Hepatic stellate cell (primary cell): ENCODE measurements around the gene PHLDB1.

Experiments
- DNase-seq: peaks from one replicate; pipeline ENCODE4 v3.0.0; 2011; ENCODE audit warnings: low spot score

The PHLDB1 gene

DNA sequence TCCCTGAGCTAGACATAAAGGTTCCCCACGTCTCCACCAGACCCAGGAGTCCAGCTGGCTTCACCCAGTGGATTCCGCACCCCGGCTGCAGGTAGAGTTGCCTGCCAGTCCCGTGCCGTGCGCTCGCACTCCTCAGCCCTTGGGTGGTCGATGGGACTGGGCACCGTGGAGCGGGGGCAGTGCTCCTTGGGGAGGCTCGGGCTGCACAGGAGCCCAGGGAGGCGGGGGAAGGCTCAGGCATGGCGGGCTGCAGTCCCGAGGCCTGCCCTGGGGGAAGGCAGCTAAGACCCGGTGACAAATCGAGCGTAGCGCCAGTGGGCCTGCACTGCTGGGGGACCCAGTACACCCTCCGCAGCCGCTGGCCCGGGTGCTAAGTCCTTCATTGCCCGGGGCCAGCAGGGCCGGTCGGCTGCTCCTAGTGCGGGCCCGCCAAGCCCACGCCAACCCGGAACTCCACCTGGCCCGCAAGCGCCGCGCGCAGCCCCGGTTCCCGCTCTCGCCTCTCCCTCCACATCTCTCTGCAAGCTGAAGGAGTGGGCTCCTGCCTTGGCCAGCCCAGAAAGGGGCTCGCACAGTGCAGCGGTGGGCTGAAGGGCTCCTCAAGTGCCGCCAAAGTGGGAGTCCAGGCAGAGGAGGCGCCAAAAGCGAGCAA is 81.6 kb downstream of the PHLDB1 start:
- no peak for DNase-seq

GRCh38 chr11:118689503-118689851 is 82.1 kb downstream of the PHLDB1 start:
- DNase-seq, result no peak

- peak; percentile 93 for DNase-seq
These were observed 82.6 kb downstream of the PHLDB1 start for GRCh38 chr11:118689852-118690552.

DNA sequence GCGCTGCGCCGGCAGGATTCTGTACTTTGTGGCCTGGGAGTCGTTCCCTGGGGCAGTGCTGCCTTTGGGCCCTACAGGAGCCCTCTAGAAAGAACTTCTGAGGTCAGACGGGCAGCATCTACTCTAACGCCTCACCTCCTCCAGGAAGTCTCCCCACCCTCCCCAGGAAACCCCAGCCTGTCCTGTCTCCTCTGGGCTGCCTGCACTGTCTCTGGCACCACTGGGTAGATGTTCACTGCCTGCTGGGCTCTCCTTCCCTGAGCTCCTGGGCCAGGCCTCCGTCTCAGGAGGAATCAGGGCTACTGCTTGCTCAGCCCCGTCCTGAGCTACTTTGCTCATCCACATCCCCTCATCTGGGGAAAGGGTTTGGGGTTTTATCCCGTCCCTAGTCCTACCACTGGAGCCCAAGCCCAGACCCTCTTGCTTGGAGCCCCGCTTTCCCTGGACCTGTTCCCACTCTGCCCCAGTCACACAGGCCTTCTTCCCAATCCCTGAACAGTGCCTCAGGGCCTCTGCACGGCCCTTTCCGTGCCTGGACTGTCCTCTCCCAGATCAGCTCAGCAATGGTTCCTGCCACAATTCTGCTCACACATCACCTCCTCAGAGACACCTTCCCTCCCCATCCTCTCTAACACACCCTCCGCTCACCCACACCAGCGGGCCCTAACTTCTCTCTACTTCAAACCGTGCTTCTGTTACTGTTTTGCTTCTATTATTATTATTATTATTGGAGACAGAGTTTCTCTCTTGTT is 83.3 kb downstream of the PHLDB1 start:
- DNase-seq, result no peak

DNA sequence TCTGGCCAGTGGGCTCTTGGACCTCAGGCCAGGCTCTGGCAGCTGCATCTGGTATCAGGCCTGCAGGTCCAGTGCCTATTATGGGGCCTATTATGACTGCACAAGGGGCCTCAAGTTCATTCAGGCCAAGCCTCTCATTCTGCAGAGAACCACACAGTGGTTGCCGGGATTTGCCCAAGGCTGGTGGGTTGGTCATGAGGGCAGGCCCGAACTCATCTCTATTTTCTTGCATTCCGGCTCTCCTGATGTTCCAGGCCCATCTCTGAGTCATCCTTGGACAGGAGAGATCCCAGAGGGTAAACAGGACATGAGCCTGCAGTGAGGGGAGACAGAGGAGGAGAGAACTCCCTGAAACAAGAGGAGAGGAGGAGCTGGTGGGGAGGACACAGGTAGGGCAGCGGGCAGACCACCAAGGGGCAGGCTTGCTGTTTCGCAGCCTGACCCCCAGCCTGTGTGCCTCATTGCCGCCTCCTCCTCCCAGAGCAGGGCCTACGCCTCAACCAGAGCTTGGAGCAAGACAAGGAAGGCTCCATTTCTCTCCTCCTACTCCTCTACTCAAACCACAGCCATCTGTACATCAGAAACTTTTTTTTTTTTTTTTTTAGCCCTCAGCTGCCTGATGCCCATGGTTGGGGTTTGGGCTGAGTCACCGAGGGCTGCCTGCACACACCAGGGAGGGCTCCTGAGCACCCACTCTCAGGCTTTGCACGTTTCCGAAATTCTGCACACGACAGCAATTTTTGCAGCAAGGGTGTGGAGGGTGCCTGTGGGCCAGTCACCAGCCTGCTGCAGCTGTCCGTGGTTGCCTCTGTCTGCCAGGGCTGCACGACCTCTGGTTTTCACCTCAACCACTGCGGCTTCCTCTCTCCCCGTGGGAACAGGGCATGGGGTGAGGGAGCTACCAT is 84.8 kb downstream of the PHLDB1 start:
- DNase-seq, result peak; percentile 62

GRCh38 chr11:118694185-118694584 is 86.8 kb downstream of the PHLDB1 start:
- DNase-seq, result no peak

DNA sequence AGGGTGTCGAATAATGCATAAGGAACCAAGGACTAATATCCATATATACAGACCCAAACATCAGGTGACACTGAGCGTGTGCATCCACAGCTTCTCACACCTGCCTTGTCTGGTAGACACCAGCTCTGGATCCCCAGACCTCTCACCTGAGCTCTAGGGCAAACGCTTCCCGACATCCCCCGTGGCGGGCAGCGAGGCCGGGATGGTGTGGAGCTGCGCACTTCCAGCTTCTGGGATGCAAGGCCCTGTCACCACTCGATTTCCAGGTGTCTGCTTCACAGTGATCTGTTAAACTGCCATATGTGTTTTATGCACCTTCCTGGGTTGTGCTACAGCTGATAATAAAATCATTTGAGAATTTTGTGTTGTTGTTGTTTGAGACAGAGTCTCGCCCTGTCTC is 87.4 kb downstream of the PHLDB1 start:
- DNase-seq, result no peak

- DNase-seq, result no peak
These were observed 89.3 kb downstream of the PHLDB1 start for GRCh38 chr11:118696673-118697226.

GRCh38 chr11:118697346-118697745 is 89.9 kb downstream of the PHLDB1 start:
- no peak for DNase-seq

- no peak for DNase-seq
These were observed 92.2 kb downstream of the PHLDB1 start for GRCh38 chr11:118699506-118700220.

DNA sequence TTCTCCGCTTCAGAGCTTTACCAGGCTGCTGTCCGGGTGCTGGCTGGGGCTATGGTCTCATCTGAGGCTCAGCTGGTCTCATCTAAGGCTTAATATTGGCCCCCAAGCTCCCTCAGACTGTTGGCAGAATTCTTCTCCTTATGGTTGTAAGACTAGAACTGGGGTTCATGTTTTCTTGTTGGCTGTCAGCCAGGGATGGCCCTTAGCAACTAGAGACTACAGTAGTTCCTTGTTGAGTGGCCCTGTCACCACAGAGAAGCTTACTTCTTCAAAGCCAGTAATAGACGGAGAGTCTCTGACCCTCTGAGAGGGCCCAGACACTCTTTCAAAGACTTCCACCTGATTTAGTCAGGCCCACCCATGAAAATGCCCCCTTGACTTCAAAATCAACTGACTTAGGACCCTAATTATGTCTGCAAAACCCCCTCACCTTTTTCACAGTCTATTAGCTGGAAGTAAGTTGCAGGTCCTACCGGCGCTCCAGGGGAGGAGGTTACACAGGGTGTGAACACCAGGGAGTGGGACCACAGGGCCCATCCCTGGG is 96.2 kb downstream of the PHLDB1 start:
- no peak for DNase-seq

DNA sequence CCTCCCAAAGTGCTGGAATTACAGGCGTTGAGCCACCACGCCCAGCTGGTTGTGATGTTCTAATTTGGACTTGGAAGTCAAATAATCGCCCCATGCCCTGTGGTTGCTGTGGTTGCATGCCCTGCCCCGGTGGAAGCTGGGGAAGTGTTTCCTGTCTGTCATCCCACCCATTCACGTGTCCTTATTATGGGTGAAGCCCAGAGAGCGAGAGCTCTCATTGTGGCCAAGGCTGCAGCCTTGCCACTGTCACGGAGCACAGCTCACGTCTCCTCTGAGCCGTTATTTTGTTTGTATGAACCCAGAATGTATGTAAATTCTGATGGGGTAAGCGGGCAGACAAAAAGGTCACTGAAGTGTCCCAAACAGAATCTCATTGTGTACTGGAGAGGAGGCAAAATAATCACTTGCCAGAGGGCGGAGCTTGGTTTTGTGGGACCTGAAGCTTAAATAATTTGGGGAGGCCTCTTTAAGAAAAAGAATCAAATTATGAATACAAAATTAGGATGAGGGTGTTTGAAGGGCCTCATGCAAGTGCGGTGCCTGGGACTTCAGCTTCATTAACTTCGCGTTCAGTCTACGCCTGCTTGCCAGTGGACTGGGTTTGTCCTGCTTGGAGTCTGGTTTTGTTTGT is 97.8 kb downstream of the PHLDB1 start:
- DNase-seq, result no peak

GRCh38 chr11:118705791-118706545 is 98.6 kb downstream of the PHLDB1 start:
- no peak for DNase-seq

DNA sequence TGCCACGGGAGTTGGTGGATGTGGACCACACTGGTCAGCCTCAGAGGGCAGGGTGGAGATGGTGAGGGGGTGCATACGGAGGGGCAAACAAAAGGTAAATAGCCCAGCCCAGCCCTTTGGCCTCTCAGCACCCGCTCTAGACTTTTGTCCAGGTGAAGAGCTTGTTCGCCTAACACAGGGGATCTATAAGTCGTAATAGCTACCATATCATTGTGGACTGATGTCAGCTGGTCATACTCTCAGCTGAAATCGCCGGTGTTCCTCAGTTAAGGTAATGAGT is 99.1 kb downstream of the PHLDB1 start:
- DNase-seq, result no peak
